HepG2 (cell line): Measurements from ENCODE around the gene ZBTB7C.

Source experiments
- GABPA ChIP-seq, 2 experiments: IDR thresholded peaks; 2 replicates each; pipeline ENCODE4 v1.6.1; 2011 to 2016; ENCODE audit warnings: low read depth in 2 of 2, low read length in 1 of 2, missing biosample characterization in 1 of 2, missing genetic modification characterization in 1 of 2
- POLR2A ChIP-seq, 2 experiments: IDR thresholded peaks; 2 replicates each; pipeline ENCODE4 v1.6.1; 2011; ENCODE audit warnings: low read depth in 2 of 2, low read length in 2 of 2, mild to moderate bottlenecking in 1 of 2, moderate library complexity in 1 of 2; ENCODE audit not compliant: insufficient read depth in 1 of 2
- ZEB1 ChIP-seq: IDR thresholded peaks from 2 replicates; pipeline ENCODE4 v1.6.1; 2012; ENCODE audit warnings: mild to moderate bottlenecking, low read depth, inconsistent platforms; ENCODE audit not compliant: insufficient replicate concordance

GRCh38 chr18:48110797-48111196, 298.4 kb downstream of the ZBTB7C start:
- TF ChIP-seq ZEB1 (no peak), GABPA (IDR thresholded peaks at IDR 0.05; ENCODE audit: low read depth, low read length) (no peak), GABPA (CRISPR knock-in tag; IDR thresholded peaks at IDR 0.05; ENCODE audit: low read depth) (no peak), POLR2A (IDR thresholded peaks at IDR 0.05; ENCODE audit: insufficient read depth in 1 of 2, low read depth in 2 of 2, low read length in 2 of 2) (no peak)
